H1 (cell line): ENCODE data around the gene SLC12A5. TPM values are rescaled to one million over a fixed set of nuclear protein-coding genes. Genes with fewer than 3 reads are reported as not detected.

Experiments
- CTBP2 ChIP-seq: IDR thresholded peaks from 2 replicates; pipeline ENCODE4 v1.7.0; 2011; ENCODE audit warnings: borderline replicate concordance, mild to moderate bottlenecking, moderate library complexity, mixed read lengths, low read length; ENCODE audit not compliant: insufficient read depth, insufficient read length
- GABPA ChIP-seq: IDR thresholded peaks from 2 replicates; pipeline ENCODE4 v1.6.1; 2011; ENCODE audit warnings: mild to moderate bottlenecking, low read length, moderate library complexity, borderline replicate concordance; ENCODE audit not compliant: insufficient read depth
- KDM4A ChIP-seq: IDR thresholded peaks from one replicate; pipeline ENCODE4 v1.7.1; 2012; ENCODE audit warnings: low read depth, mild to moderate bottlenecking, moderate library complexity, low read length, inconsistent platforms; ENCODE audit not compliant: severe bottlenecking
- SRF ChIP-seq: IDR thresholded peaks from 2 replicates; pipeline ENCODE4 v1.6.1; 2011; ENCODE audit warnings: mild to moderate bottlenecking, low read depth, low read length, moderate library complexity
- polyA plus RNA-seq, 7 experiments: library from polyadenylated mRNA; depleted of rRNA in 3 of 7; stranded (reverse) in 5 of 7; unstranded in 2 of 7; fragments of >200 nt in 5 of 7; fragments of 200-250 nt in 2 of 7; gene quantifications; 1 replicate in 5 of 7; 2 replicates in 1 of 7; 4 replicates in 1 of 7; pipeline versions ENCODE4 v1.2.1 to v1.2.3, GENCODE V29; 2011 to 2013; ENCODE audit warnings: missing spikeins in 2 of 7, mixed read lengths in 2 of 7
- total RNA-seq: library from RNA; stranded (reverse); fragmentation: NEBNext Ultra II Directional; extraction: Animal tissue kit (Norgen Biotek cat#: 25700); gene quantifications from 2 replicates; pipeline ENCODE4 v1.2.1, GENCODE V29; 2021
- TF ChIP-seq, protein P1 (sequence below): IDR thresholded peaks from 2 replicates; pipeline ENCODE4 v1.6.1; 2012; ENCODE audit warnings: inconsistent platforms

Gene SLC12A5
- total and polyA plus RNA-seq, 2 of the 8 experiments (the other 6 are each of a cell fraction or from before 2014, with no cell fraction given) = 1.9 to 7.3 TPM

DNA sequence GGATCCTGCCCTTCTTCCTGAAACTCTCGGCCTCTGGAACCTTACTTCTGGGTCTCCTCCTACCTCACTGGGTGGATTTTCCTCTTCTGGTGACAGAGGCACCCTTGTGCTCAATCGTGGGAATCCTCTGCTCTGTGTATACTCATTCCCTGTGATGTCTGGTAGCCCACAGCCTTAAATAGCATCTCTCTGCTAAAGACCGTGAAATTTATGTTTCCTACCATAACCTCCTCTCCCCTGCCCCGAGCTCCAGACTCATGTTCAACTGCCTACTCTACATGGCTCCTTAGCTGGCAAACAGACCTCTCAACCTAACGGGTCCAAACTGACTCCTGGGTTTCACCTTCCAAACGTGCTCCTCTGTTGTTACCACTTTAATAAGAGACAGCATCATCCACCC lies 10.4 kb upstream of the SLC12A5 start (continued):
- TF ChIP-seq GABPA (no peak), CTBP2 (no peak), SRF (no peak), KDM4A (no peak)
- TF ChIP-seq, protein P1, sequence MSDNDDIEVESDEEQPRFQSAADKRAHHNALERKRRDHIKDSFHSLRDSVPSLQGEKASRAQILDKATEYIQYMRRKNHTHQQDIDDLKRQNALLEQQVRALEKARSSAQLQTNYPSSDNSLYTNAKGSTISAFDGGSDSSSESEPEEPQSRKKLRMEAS = no peak
